Thyroid gland (tissue), 4 donors: ENCODE measurements around the gene GIGYF1.

Experiments used
- CTCF ChIP-seq, 6 experiments: fragments of 200-600 bp in 3 of 6; fragments of 450-650 bp in 3 of 6; sonication (generic) in 3 of 6; IDR thresholded peaks; one replicate each; pipeline ENCODE4 v1.5.1; 2016 to 2019; ENCODE audit warnings: antibody characterized with exemption in 6 of 6, mild to moderate bottlenecking in 2 of 6, inconsistent platforms in 1 of 6, moderate library complexity in 1 of 6
- POLR2A ChIP-seq, 2 donors: fragments of 450-650 bp; IDR thresholded peaks; one replicate each; pipeline ENCODE4 v1.6.1; 2017; ENCODE audit warnings: antibody characterized with exemption in 2 of 2, mild to moderate bottlenecking in 2 of 2, moderate library complexity in 1 of 2

GRCh38 chr7:100639995-100640516 lies 54.0 kb downstream of the GIGYF1 start:
- TF ChIP-seq CTCF (IDR thresholded peaks at IDR 0.05) (no peak), POLR2A (IDR thresholded peaks at IDR 0.05) (no peak)
